ENCODE data around the gene OR13C5.

DNA sequence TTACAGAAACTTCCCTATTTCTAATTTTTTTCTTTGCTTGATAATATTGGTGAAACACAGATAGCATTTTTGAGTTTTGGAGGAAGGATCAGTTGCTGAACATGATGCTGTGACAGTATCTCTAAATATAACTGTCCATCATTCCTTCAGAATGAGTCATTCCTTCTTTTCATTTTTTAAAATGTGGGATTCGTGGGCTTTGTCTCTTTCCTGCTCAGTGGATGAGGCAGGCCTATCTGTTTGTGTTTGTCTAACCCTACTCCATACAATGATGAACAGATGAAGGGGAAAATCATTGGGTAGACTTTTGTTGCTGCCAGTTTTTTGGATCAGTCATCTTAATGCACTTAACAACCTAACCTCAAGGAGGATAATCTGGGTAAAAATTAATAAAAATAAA, 46.0 kb downstream of the OR13C5 start:
- TF ChIP-seq CTCF (conservative IDR thresholded peaks at IDR 0.05 in 1 of 2, IDR thresholded peaks at IDR 0.05 in 1 of 2; ENCODE audit: low read depth in 1 of 2, low read length in 2 of 2) (no peak), EZH2 (IDR thresholded peaks at IDR 0.05; ENCODE audit: low read length, missing control alignments) (no peak)
